SU-DHL-6 (cell line): ENCODE measurements around the gene INTS15.

ENCODE experiments used
- EZH2phosphoT487 ChIP-seq: fragments of 200-600 bp; sonication (generic), shearing (Covaris generic); conservative IDR thresholded peaks from 2 replicates; pipeline ENCODE4 v1.6.1; 2018; ENCODE audit warnings: mild to moderate bottlenecking, antibody characterized with exemption, low read length, moderate library complexity, mixed read lengths
- TF ChIP-seq, protein P1 (sequence below): fragments of 200-600 bp; sonication (generic); IDR thresholded peaks from one replicate; pipeline ENCODE4 v1.5.1; 2017; ENCODE audit warnings: antibody characterized with exemption, mild to moderate bottlenecking, low read length, moderate library complexity; ENCODE audit not compliant: insufficient read depth, poor library complexity, severe bottlenecking

DNA sequence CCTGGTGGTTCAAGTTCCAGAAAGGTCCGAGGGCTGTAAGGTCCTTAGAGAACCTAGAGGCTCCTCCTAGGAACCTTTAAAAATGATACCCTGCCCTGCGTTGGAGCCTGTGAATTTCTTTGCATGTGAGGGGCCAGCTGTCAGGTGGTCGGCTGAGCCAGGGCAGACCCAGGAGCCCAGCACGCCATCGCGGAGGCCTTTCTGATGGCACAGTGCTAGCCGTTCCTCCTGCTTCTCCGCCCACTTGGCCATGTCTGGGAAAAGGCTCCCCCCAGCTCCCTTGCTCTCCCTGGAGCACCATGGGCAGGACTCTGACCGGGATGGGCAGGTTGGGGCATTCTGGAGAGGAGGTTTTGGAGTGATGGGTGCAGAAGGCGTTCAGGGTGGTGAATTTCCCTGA, 54.9 kb downstream of the INTS15 start:
- TF ChIP-seq, protein P1, sequence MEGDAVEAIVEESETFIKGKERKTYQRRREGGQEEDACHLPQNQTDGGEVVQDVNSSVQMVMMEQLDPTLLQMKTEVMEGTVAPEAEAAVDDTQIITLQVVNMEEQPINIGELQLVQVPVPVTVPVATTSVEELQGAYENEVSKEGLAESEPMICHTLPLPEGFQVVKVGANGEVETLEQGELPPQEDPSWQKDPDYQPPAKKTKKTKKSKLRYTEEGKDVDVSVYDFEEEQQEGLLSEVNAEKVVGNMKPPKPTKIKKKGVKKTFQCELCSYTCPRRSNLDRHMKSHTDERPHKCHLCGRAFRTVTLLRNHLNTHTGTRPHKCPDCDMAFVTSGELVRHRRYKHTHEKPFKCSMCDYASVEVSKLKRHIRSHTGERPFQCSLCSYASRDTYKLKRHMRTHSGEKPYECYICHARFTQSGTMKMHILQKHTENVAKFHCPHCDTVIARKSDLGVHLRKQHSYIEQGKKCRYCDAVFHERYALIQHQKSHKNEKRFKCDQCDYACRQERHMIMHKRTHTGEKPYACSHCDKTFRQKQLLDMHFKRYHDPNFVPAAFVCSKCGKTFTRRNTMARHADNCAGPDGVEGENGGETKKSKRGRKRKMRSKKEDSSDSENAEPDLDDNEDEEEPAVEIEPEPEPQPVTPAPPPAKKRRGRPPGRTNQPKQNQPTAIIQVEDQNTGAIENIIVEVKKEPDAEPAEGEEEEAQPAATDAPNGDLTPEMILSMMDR, result no peak
- TF ChIP-seq EZH2phosphoT487, result no peak
